HL-60 (cell line): Measurements from ENCODE around the gene ABCF3. TPM values are rescaled to one million over a fixed set of nuclear protein-coding genes. Genes with fewer than 3 reads are reported as not detected.

Experiments used
- microRNA-seq: library from miRNA; unstranded; fragments of <30 nt; microRNA quantifications from one replicate; pipeline ENCODE4, GENCODE V29; 2018

Gene ABCF3

Small RNA genes lying within 50 kb of the gene (microRNA-seq; reads per million reads assigned to microRNA genes)
- not detected for gene MIR1224
